WTC11 (cell line): ENCODE results near the gene VAV2.

Experiments
- ATF3 ChIP-seq: sonication (generic); formaldehyde crosslinking; conservative IDR thresholded peaks from 2 replicates; pipeline ENCODE4 v1.8.1; 2022; ENCODE audit warnings: mild to moderate bottlenecking, missing genetic modification reagents
- CTCF ChIP-seq: fragments of 200-600 bp; IDR thresholded peaks from 2 replicates; pipeline ENCODE4 v1.8.0; 2022; ENCODE audit warnings: antibody characterized with exemption
- NR2C2 ChIP-seq: sonication (generic); formaldehyde crosslinking; IDR thresholded peaks from 2 replicates; pipeline ENCODE4 v1.8.0; 2022; ENCODE audit warnings: mild to moderate bottlenecking, missing genetic modification reagents
- ZBTB21 ChIP-seq: sonication (generic); formaldehyde crosslinking; IDR thresholded peaks from 2 replicates; pipeline ENCODE4 v1.8.1; 2023; ENCODE audit warnings: mild to moderate bottlenecking, missing genetic modification reagents, borderline replicate concordance
- ZNF425 ChIP-seq: fragments of 250-450 bp; sonication (Bioruptor Pico); conservative IDR thresholded peaks from 2 replicates; pipeline ENCODE4 v1.9.0; 2021; ENCODE audit warnings: mild to moderate bottlenecking
- TF ChIP-seq, protein P1 (sequence below): sonication (generic); formaldehyde crosslinking; IDR thresholded peaks from 2 replicates; pipeline ENCODE4 v1.8.1; 2023; ENCODE audit warnings: mild to moderate bottlenecking, missing genetic modification reagents, moderate library complexity

GRCh38 chr9:133788819-133789717, 203.1 kb downstream of the VAV2 start:
- TF ChIP-seq NR2C2 (CRISPR knock-in tag) (no peak), ZNF425 (no peak), CTCF (no peak), ATF3 (CRISPR knock-in tag) (no peak), ZBTB21 (CRISPR knock-in tag) (no peak)
- TF ChIP-seq, protein P1, sequence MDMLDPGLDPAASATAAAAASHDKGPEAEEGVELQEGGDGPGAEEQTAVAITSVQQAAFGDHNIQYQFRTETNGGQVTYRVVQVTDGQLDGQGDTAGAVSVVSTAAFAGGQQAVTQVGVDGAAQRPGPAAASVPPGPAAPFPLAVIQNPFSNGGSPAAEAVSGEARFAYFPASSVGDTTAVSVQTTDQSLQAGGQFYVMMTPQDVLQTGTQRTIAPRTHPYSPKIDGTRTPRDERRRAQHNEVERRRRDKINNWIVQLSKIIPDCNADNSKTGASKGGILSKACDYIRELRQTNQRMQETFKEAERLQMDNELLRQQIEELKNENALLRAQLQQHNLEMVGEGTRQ (CRISPR knock-in tag), result no peak
